Panc1 (cell line): ENCODE results near the gene LYRM4. TPM values are rescaled to one million over a fixed set of nuclear protein-coding genes. Genes with fewer than 3 reads are reported as not detected.

ENCODE experiments used
- ATAC-seq: fragments of 200-7000 bp; cut with Tn5 transposase; 2 replicates; pipeline ENCODE4 v1.9.1; 2020; ENCODE audit warnings: mild to moderate bottlenecking, moderate library complexity
- BruUV-seq: library from RNA; stranded (reverse); fragments of 400-500 nt; replicated peaks from 2 replicates; lab custom pipeline; 2021; lab: Mats Ljungman, UMichigan
- CTCF ChIA-PET: fragments of 300-600 bp; sonication (Branson Sonifier 250); formaldehyde crosslinking; loops from one replicate; lab custom pipeline; 2022; ENCODE audit warnings: antibody characterized with exemption; lab: Charles Lee
- POLR2A ChIA-PET: fragments of 300-600 bp; sonication (Branson Sonifier 250); formaldehyde crosslinking; loops from one replicate; lab custom pipeline; 2022; ENCODE audit warnings: antibody characterized with exemption; lab: Charles Lee
- DNase-seq: peaks from one replicate; pipeline ENCODE4 v3.0.0-alpha.2; 2010; ENCODE audit warnings: low read depth, low spot score
- H3K27ac ChIP-seq: 2 replicates; pipeline ENCODE4 v1.5.1; 2011; ENCODE audit warnings: mild to moderate bottlenecking, low read length, inconsistent platforms
- H3K27me3 ChIP-seq: fragments of 200-500 bp; sonication (Bioruptor generic); 2 replicates; pipeline ENCODE4 v1.6.0; 2014; ENCODE audit warnings: low read length, inconsistent platforms; ENCODE audit not compliant: control insufficient read depth, insufficient read depth
- H3K36me3 ChIP-seq: fragments of 200-500 bp; sonication (Bioruptor generic); 2 replicates; pipeline ENCODE4 v1.5.1; 2014; ENCODE audit warnings: inconsistent platforms, mild to moderate bottlenecking, low read length, moderate library complexity; ENCODE audit not compliant: control insufficient read depth, insufficient read depth
- H3K4me1 ChIP-seq: 2 replicates; pipeline ENCODE4 v1.5.1; 2011; ENCODE audit warnings: inconsistent platforms, mild to moderate bottlenecking, low read length, moderate library complexity; ENCODE audit not compliant: control insufficient read depth, insufficient read depth
- H3K4me3 ChIP-seq, 2 experiments: 2 replicates each; pipeline ENCODE4 v1.5.1; 2011 to 2012; ENCODE audit warnings: low read depth in 2 of 2, low read length in 2 of 2, mild to moderate bottlenecking in 2 of 2, inconsistent platforms in 1 of 2, moderate library complexity in 1 of 2
- H3K9me3 ChIP-seq: fragments of 200-500 bp; sonication (Bioruptor generic); 2 replicates; pipeline ENCODE4 v1.5.1; 2014; ENCODE audit warnings: low read depth, mild to moderate bottlenecking, inconsistent platforms, low read length, moderate library complexity; ENCODE audit not compliant: control insufficient read depth, insufficient read depth
- CTCF ChIP-seq: fragments of 450-650 bp; IDR thresholded peaks from 2 replicates; pipeline ENCODE4 v1.5.1; 2017; ENCODE audit warnings: mild to moderate bottlenecking
- POLR2AphosphoS5 ChIP-seq: IDR thresholded peaks from 2 replicates; pipeline ENCODE4 v1.6.1; 2012; ENCODE audit warnings: mild to moderate bottlenecking, low read depth, low read length, moderate library complexity
- REST ChIP-seq, 2 experiments: IDR thresholded peaks; 2 replicates each; pipeline ENCODE4 v1.6.1; 2011 to 2012; ENCODE audit warnings: low read depth in 2 of 2, control low read depth in 1 of 2, low read length in 1 of 2, mild to moderate bottlenecking in 1 of 2, moderate library complexity in 1 of 2; ENCODE audit not compliant: insufficient read depth in 1 of 2
- SIN3A ChIP-seq: IDR thresholded peaks from 2 replicates; pipeline ENCODE4 v1.6.1; 2012; ENCODE audit warnings: low read depth, mild to moderate bottlenecking, low read length, moderate library complexity, borderline replicate concordance; ENCODE audit not compliant: insufficient read depth
- TCF7L2 ChIP-seq: IDR thresholded peaks from 2 replicates; pipeline ENCODE4 v1.6.1; 2011; ENCODE audit warnings: mild to moderate bottlenecking, low read depth, low read length, inconsistent platforms
- in situ Hi-C: cut with HindIII; loops from 2 replicates; pipeline ENCODE4 v1.10.0; 2016; ENCODE audit warnings: low sequenced_read_pairs, low pct_unique_long_range_greater_than_20kb
- intact Hi-C: fragments of 100-400 bp; cut with micrococcal nuclease; formaldehyde crosslinking; loops from one replicate; pipeline ENCODE4 v1.10.0; 2022; ENCODE audit not compliant: unreplicated experiment
- total RNA-seq: library from RNA; stranded (reverse); gene quantifications from one replicate; pipeline ENCODE4 v1.2.1, GENCODE V29; 2021; ENCODE audit not compliant: unreplicated experiment

Gene LYRM4
- total RNA-seq, 1 experiment from 2014 or later = 27.4 TPM

- Histone ChIP-seq H3K27ac (no peak overlapping the region), H3K36me3 (no peaks in the 10 kb centered on the region), H3K4me1 (no peaks in the 10 kb centered on the region), H3K27me3 (no peaks in the 10 kb centered on the region), H3K4me3 (no peak overlapping the region), H3K9me3 (no peaks in the 10 kb centered on the region)
- ATAC-seq (no peak), DNase-seq (no peak)
- in situ Hi-C loops (no loop called here), intact Hi-C loops (no loop called here)
- CTCF ChIA-PET = interaction anchor here (0.7 kb wide), 1 partner anchor 40 kb away, joined by 3 read pairs; no protein-coding TSS in a partner anchor
- no TSS peak for BruUV-seq
- POLR2A ChIA-PET = no interaction called here
- TF ChIP-seq CTCF (no peak), REST (IDR thresholded peaks at IDR 0.05; ENCODE audit: insufficient read depth in 1 of 2, low read depth in 2 of 2, low read length in 1 of 2) (no peak), POLR2AphosphoS5 (no peak), TCF7L2 (no peak), SIN3A (no peak)
Observed at GRCh38 chr6:5223309-5223708, 37.4 kb downstream of the LYRM4 start.

DNA sequence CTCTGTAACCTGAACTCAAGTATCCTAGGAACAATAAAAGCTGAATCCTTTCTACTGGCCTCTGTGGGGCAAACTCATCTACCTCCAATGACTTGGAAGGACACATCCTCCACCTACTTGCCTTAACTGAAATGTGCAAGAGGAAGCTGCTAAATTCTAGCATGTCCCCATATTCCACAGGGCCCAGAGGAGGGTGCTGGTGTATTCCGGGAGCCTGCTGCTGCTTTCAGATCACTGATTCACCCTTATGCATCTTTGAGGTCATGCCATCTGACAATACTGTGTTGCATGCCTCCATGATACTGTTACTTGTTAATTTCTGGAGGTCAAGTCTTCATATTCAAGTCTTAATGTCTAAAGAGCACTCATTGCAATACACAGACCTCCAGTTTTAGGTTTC is 40.3 kb downstream of the LYRM4 start:
- no TSS peak for BruUV-seq
- Histone ChIP-seq H3K27me3 (no peaks in the 10 kb centered on the region), H3K4me3 (no peak overlapping the region), H3K36me3 (no peaks in the 10 kb centered on the region), H3K9me3 (no peaks in the 10 kb centered on the region), H3K27ac (no peak overlapping the region), H3K4me1 (no peaks in the 10 kb centered on the region)
- TF ChIP-seq REST (IDR thresholded peaks at IDR 0.05; ENCODE audit: insufficient read depth in 1 of 2, low read depth in 2 of 2, low read length in 1 of 2) = no peak
- no peak for TF ChIP-seq POLR2AphosphoS5
- TF ChIP-seq TCF7L2 = no peak
- TF ChIP-seq SIN3A = no peak
- no peak for TF ChIP-seq CTCF
- DNase-seq = no peak
- in situ Hi-C loops (no loop called here), intact Hi-C loops (no loop called here)
- ChIA-PET POLR2A (no interaction called here), CTCF (no interaction called here)
- no peak for ATAC-seq
